Esophagus muscularis mucosa (tissue), 4 donors: Measurements from ENCODE around the gene VSX1. TPM values are rescaled to one million over a fixed set of nuclear protein-coding genes. Genes with fewer than 3 reads are reported as not detected.

Source experiments
- DNase-seq: peaks from one replicate; pipeline ENCODE4 v3.0.0-alpha.2; 2017; ENCODE audit errors: extremely low spot score
- H3K27ac ChIP-seq, 4 donors: fragments of 200-600 bp; sonication (generic); replicated peaks in 1 of 4; 1 replicate in 3 of 4; 2 replicates in 1 of 4; pipeline ENCODE4 v1.5.1; 2016 to 2019; ENCODE audit warnings: mild to moderate bottlenecking in 1 of 4
- H3K27me3 ChIP-seq, 4 donors: fragments of 200-600 bp; sonication (generic); one replicate each; pipeline versions ENCODE4 v1.5.1 to v1.6.0; 2016 to 2019
- H3K36me3 ChIP-seq, 4 donors: fragments of 200-600 bp; sonication (generic); one replicate each; pipeline ENCODE4 v1.5.1; 2016 to 2019
- H3K4me1 ChIP-seq, 4 donors: fragments of 200-600 bp; sonication (generic); one replicate each; pipeline ENCODE4 v1.5.1; 2016 to 2019
- H3K4me3 ChIP-seq, 4 donors: fragments of 200-600 bp; sonication (generic); 1 replicate in 2 of 4; 2 replicates in 2 of 4; pipeline ENCODE4 v1.5.1; 2016 to 2019; ENCODE audit warnings: mild to moderate bottlenecking in 4 of 4, moderate library complexity in 1 of 4
- H3K9me3 ChIP-seq, 4 donors: fragments of 200-600 bp; sonication (generic); 1 replicate in 3 of 4; 2 replicates in 1 of 4; pipeline ENCODE4 v1.5.1; 2016 to 2019
- EP300 ChIP-seq: sonication (generic); formaldehyde crosslinking; IDR thresholded peaks from one replicate; pipeline ENCODE4 v1.6.1; 2017; ENCODE audit warnings: antibody characterized with exemption
- POLR2A ChIP-seq: fragments of 450-650 bp; IDR thresholded peaks from one replicate; pipeline ENCODE4 v1.6.1; 2017; ENCODE audit warnings: antibody characterized with exemption, moderate library complexity, mild to moderate bottlenecking, low read depth
- POLR2AphosphoS5 ChIP-seq, 2 donors: sonication (generic); formaldehyde crosslinking; IDR thresholded peaks; one replicate each; pipeline ENCODE4 v1.6.1; 2017; ENCODE audit warnings: antibody characterized with exemption in 2 of 2
- WGBS: methylation state at CpG from one replicate; pipeline ENCODE4 v1.1.5; 2018; 5-methylcytosine and 5-hydroxymethylcytosine counted together
- intact Hi-C: fragments of 100-400 bp; cut with DNase I; formaldehyde crosslinking; loops from one replicate; pipeline ENCODE4 v1.15.1; 2023
- total RNA-seq, 4 donors: library from RNA; depleted of rRNA; stranded (reverse); fragments of >200 nt; gene quantifications; one replicate each; pipeline versions ENCODE4 v1.1.0 to v1.2.1, GENCODE V29; 2016
- TF ChIP-seq, protein P1 (sequence below), 3 experiments: fragments of 200-600 bp in 2 of 3; fragments of 450-650 bp in 1 of 3; sonication (generic) in 2 of 3; IDR thresholded peaks; one replicate each; pipeline ENCODE4 v1.5.1; 2017 to 2019; ENCODE audit warnings: antibody characterized with exemption in 3 of 3, mild to moderate bottlenecking in 2 of 3, moderate library complexity in 1 of 3

Gene VSX1
- total RNA-seq, 4 donors from 2014 or later: 0.83 TPM; not detected in 3

DNA sequence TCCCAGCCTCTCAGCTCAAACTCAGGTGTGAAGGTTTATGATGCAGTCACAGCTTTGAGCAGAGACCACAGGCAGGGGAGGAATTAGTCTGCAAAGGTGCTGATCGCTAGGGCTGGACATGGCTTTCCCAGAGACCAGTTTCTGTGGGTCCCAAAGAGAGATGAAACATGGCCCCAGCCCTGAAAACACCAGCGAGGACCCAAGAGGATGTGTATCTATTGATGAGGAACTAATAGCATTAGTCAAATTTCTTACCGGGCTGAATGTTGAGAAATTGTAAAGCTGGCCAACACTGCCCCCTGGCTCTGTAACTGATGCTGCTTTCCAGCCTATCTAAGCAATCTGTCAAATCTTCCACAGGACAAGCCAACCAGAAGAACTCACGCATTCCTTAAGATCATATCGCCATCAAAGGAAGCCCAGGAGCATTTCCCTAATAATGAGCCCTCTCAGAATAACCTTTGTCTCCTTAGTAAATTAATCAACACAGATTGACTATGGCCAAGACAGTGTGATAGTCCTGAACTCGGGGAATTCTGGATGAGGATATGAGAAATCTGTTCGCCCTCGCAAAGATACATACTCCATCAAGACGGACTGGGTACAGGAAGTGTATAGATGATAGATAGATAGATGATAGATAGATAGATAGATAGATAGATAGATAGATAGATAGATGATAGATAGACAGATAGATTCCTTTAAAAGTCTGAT, 16.2 kb downstream of the VSX1 start:
- Histone ChIP-seq H3K9me3 (no peaks in the 10 kb centered on the region), H3K27ac (no peak overlapping the region), H3K4me1 (peaks cover 8 to 15% (median 10%) of the 10 kb centered on the region in 4 donors), H3K36me3 (no peaks in the 10 kb centered on the region), H3K27me3 (peaks cover 0 to 10% (median 0%) of the 10 kb centered on the region in 4 donors), H3K4me3 (no peak overlapping the region)
- 22% methylated on average over 9 of the region's 9 CpGs for WGBS
- intact Hi-C loops: loop anchor here (2.0 to 10.0 kb wide), 3 partner anchors 71 to 332 kb away; no protein-coding TSS in a partner anchor
- TF ChIP-seq POLR2A (no peak), POLR2AphosphoS5 (IDR thresholded peaks at IDR 0.05) (peak; percentile 37 to 40)
- TF ChIP-seq, protein P1, sequence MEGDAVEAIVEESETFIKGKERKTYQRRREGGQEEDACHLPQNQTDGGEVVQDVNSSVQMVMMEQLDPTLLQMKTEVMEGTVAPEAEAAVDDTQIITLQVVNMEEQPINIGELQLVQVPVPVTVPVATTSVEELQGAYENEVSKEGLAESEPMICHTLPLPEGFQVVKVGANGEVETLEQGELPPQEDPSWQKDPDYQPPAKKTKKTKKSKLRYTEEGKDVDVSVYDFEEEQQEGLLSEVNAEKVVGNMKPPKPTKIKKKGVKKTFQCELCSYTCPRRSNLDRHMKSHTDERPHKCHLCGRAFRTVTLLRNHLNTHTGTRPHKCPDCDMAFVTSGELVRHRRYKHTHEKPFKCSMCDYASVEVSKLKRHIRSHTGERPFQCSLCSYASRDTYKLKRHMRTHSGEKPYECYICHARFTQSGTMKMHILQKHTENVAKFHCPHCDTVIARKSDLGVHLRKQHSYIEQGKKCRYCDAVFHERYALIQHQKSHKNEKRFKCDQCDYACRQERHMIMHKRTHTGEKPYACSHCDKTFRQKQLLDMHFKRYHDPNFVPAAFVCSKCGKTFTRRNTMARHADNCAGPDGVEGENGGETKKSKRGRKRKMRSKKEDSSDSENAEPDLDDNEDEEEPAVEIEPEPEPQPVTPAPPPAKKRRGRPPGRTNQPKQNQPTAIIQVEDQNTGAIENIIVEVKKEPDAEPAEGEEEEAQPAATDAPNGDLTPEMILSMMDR (IDR thresholded peaks at IDR 0.05): peak; percentile 78 to 86 (median 81)
- DNase-seq: no peak

DNA sequence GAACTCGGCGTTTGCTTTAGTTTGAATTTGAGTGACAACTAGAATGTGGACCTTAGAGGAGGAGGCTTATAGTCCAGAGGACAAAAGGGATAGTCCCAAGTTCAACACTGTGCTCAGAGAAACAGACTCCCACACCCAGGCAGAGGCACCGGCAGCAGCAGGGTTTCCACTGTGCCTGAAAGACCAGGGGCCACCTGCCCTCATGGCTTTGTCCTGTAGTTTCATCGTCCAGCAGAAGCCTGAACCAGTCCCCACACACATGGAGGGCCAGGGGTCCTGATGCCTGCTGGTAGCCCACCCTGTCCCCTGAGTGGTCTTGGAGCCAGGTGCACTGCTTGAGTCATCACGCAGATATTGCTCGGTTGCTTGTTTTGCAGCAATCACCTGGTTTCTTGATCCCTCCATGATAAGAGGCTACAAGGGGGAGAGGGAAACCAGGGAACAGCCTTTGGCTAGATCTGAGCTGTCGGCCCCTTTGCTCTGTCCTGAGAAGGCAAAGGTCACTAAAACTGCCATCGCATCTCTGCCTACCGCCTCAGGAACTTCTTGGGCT, 16.8 kb downstream of the VSX1 start:
- Histone ChIP-seq H3K4me1 (peaks cover 8 to 15% (median 10%) of the 10 kb centered on the region in 4 donors), H3K4me3 (no peak overlapping the region), H3K36me3 (no peaks in the 10 kb centered on the region), H3K27me3 (peaks cover 0 to 5% (median 0%) of the 10 kb centered on the region in 4 donors), H3K9me3 (no peaks in the 10 kb centered on the region), H3K27ac (no peak overlapping the region)
- TF ChIP-seq, protein P1 (IDR thresholded peaks at IDR 0.05): no peak
- TF ChIP-seq POLR2A (no peak), EP300 (no peak), POLR2AphosphoS5 (IDR thresholded peaks at IDR 0.05) (no peak)
- 85% methylated on average over 5 of the region's 9 CpGs for WGBS
- no peak for DNase-seq
- intact Hi-C loops: loop anchor here (2.0 to 10.0 kb wide), 3 partner anchors 70 to 332 kb away; no protein-coding TSS in a partner anchor

DNA sequence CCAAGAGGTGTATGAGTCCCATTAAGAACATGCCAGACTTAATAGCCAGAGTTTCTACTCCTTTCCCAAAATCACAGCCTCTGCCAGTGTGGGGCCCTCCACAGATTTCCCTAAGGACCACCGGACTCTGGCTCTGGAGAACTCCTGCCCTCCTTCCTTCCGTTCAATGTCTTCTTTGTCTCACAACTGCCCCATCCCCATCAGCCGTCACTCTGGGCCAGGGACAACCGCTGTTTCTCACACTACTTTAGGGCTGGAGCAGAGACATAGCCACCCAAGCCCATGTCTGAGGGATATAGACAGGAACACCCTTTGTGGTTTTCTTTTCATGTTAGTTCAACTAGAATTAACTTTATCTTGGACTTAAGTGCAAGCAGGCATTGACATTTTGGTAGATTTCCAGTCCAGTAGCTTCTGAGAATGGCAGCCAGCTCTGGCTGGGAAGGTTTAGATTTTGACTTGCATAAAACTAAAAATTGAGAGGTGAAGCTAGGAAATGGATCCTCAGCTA, 17.3 kb downstream of the VSX1 start:
- H3K9me3 ChIP-seq: no peaks in the 10 kb centered on the region
- no peak overlapping the region for H3K4me3 ChIP-seq
- DNase-seq: no peak
- TF ChIP-seq, protein P1 (IDR thresholded peaks at IDR 0.05): no peak
- TF ChIP-seq POLR2AphosphoS5 (IDR thresholded peaks at IDR 0.05) (no peak), POLR2A (no peak), EP300 (no peak)
- intact Hi-C loops: loop anchor here (2.0 to 10.0 kb wide), 3 partner anchors 70 to 333 kb away; no protein-coding TSS in a partner anchor
- peaks cover 9 to 19% (median 11%) of the 10 kb centered on the region in 4 donors for H3K4me1 ChIP-seq
- no peaks in the 10 kb centered on the region for H3K36me3 ChIP-seq
- peaks cover 0 to under 1% (median 0%) of the 10 kb centered on the region in 4 donors for H3K27me3 ChIP-seq
- H3K27ac ChIP-seq: no peak overlapping the region
- 90% methylated on average over 4 of the region's 4 CpGs for WGBS

DNA sequence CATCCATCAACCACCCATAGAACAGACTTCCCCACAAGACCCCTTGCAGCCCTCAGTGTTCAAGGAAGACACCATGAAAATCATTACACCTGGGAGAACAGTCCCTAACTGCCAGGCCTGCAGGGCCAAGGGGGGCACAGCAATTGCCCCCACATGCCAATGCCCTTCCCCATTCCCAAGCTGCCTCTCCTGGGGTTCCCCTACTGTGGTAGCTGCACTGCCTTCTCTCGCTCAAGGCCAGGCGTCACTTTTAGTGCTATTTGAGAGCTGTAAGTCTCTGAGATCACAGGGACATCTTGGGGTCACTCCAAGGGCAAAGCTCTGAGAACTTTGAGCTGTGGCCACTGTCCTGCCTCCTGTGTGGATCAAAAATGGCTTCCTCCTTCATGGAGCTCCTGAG, 18.0 kb downstream of the VSX1 start:
- H3K27me3 ChIP-seq: no peaks in the 10 kb centered on the region
- H3K36me3 ChIP-seq: no peaks in the 10 kb centered on the region
- TF ChIP-seq POLR2AphosphoS5 (IDR thresholded peaks at IDR 0.05) (no peak), EP300 (no peak), POLR2A (no peak)
- TF ChIP-seq, protein P1 (IDR thresholded peaks at IDR 0.05): no peak
- WGBS: 95% methylated on average over 2 of the region's 2 CpGs
- no peak overlapping the region for H3K27ac ChIP-seq
- intact Hi-C loops: loop anchor here (2.0 to 10.0 kb wide), 2 partner anchors 69 to 231 kb away; no protein-coding TSS in a partner anchor
- DNase-seq: no peak
- H3K9me3 ChIP-seq: no peaks in the 10 kb centered on the region
- H3K4me3 ChIP-seq: no peak overlapping the region
- peaks cover 15 to 25% (median 17%) of the 10 kb centered on the region in 4 donors for H3K4me1 ChIP-seq
